Sigmoid colon (tissue), 4 donors: ENCODE measurements around the gene ITGA11.

ENCODE experiments used
- CTCF ChIP-seq, 4 experiments: fragments of 450-650 bp in 3 of 4; fragments of 200-600 bp in 1 of 4; IDR thresholded peaks; one replicate each; pipeline ENCODE4 v1.5.1; 2016 to 2019; ENCODE audit warnings: antibody characterized with exemption in 4 of 4, mild to moderate bottlenecking in 3 of 4, moderate library complexity in 2 of 4
- EP300 ChIP-seq, 4 donors: sonication (generic); formaldehyde crosslinking; IDR thresholded peaks; one replicate each; pipeline ENCODE4 v1.6.1; 2017; ENCODE audit warnings: antibody characterized with exemption in 4 of 4
- POLR2A ChIP-seq, 2 donors: fragments of 450-650 bp; IDR thresholded peaks; one replicate each; pipeline ENCODE4 v1.6.1; 2016; ENCODE audit warnings: antibody characterized with exemption in 2 of 2, mild to moderate bottlenecking in 2 of 2, moderate library complexity in 2 of 2
- POLR2AphosphoS5 ChIP-seq, 4 donors: sonication (generic); formaldehyde crosslinking; IDR thresholded peaks; one replicate each; pipeline ENCODE4 v1.6.1; 2017; ENCODE audit warnings: antibody characterized with exemption in 4 of 4

- TF ChIP-seq CTCF (IDR thresholded peaks at IDR 0.05) (no peak), POLR2A (IDR thresholded peaks at IDR 0.05) (no peak), POLR2AphosphoS5 (IDR thresholded peaks at IDR 0.05) (no peak), EP300 (IDR thresholded peaks at IDR 0.05) (no peak)
Measured at GRCh38 chr15:68469162-68470048, 37.4 kb upstream of the ITGA11 start.
